ENCODE measurements around the gene GHITM. TPM values are rescaled to one million over a fixed set of nuclear protein-coding genes. Genes with fewer than 3 reads are reported as not detected.
"Not testable (repeated sequence)": the region's sequence is repeated elsewhere in the genome, so short reads cannot be mapped to it uniquely, and the experiment has no call there.

Gene GHITM
- total RNA-seq, 1 experiment from 2014 or later, result 127 TPM

DNA sequence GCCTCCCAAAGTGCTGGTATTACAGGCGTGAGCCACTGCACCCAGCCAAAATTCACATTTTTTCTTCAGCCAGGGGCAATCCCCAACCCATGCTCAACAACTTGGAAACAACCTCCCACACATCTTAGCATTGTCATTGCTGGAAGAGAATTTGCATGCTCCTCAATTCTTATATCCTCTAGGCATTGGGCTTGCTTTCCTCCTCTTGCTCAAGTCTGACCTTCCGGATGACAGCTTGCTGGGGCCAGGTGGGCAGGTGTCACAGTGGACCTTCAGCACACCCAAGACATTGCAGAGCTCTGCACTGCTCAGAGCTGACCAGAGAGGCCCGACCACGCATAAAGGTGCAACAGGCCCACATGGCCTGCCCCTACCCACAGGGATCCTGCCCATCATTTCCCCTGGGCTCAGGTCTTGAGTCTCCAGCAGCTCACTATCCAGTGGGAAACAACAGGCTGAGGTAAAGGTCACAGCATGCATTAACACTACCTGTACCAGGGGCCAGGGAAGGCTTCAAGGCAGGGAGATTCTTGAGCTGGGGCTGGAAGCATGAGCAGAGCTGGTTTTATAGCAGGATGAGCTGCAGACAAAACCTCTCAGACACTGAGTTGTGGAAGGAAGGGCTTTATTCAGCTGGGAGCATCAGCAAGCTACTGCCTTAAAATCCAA, 27.4 kb downstream of the GHITM start:
- no peak for TF ChIP-seq EZH2 (IDR thresholded peaks at IDR 0.05; ENCODE audit: borderline replicate concordance, low read depth, low read length, poor library complexity, severe bottlenecking)
- TF ChIP-seq, protein P1, sequence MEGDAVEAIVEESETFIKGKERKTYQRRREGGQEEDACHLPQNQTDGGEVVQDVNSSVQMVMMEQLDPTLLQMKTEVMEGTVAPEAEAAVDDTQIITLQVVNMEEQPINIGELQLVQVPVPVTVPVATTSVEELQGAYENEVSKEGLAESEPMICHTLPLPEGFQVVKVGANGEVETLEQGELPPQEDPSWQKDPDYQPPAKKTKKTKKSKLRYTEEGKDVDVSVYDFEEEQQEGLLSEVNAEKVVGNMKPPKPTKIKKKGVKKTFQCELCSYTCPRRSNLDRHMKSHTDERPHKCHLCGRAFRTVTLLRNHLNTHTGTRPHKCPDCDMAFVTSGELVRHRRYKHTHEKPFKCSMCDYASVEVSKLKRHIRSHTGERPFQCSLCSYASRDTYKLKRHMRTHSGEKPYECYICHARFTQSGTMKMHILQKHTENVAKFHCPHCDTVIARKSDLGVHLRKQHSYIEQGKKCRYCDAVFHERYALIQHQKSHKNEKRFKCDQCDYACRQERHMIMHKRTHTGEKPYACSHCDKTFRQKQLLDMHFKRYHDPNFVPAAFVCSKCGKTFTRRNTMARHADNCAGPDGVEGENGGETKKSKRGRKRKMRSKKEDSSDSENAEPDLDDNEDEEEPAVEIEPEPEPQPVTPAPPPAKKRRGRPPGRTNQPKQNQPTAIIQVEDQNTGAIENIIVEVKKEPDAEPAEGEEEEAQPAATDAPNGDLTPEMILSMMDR (conservative IDR thresholded peaks at IDR 0.05; ENCODE audit: low read depth, low read length), result no peak
- Histone ChIP-seq H3K36me3 (ENCODE audit: insufficient read depth, low read length, poor library complexity, severe bottlenecking) (no peaks in the 10 kb centered on the region), H3K9me3 (ENCODE audit: low read depth, low read length, poor library complexity, severe bottlenecking) (no peaks in the 10 kb centered on the region), H3K4me1 (ENCODE audit: insufficient read depth, low read length, poor library complexity, severe bottlenecking) (no peaks in the 10 kb centered on the region), H3K27me3 (replicated peaks; ENCODE audit: insufficient read depth, low read depth, low read length, poor library complexity) (peaks cover 14% of the 10 kb centered on the region), H3K27ac (ENCODE audit: low read depth, low read length, poor library complexity, severe bottlenecking) (no peak overlapping the region), H3K4me3 (ENCODE audit: low read depth, low read length, poor library complexity, severe bottlenecking) (no peak overlapping the region)
- intact Hi-C loops (cut with micrococcal nuclease; ENCODE audit: unreplicated experiment), result no loop called here
- CTCF ChIA-PET, result no interaction called here
- no TSS peak for BruUV-seq (replicated peaks)
- no peak for DNase-seq (ENCODE audit: low spot score)
- POLR2A ChIA-PET (ENCODE audit: low non-redundant PET), result no interaction called here

DNA sequence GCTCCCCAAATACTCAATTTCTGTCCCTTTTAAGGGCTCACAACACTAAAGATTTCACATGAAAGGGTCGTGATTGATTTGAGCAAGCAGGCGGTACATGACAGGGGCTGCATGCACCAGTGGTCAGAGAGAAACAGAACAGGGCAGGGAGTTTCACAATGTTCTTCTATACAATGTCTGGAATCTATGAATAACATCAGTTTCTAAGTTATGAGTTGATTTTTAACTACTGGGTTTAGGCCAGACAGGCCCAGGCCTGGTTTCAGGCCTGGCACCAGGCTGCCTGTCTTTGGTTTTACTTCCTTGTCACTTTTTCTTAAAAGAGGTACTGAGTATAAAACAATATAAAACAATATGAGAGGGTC, 28.0 kb downstream of the GHITM start:
- H3K36me3 ChIP-seq (ENCODE audit: insufficient read depth, low read length, poor library complexity, severe bottlenecking); DNase-seq (ENCODE audit: low spot score); BruUV-seq (replicated peaks); POLR2A ChIA-PET (ENCODE audit: low non-redundant PET); H3K9me3 ChIP-seq (ENCODE audit: low read depth, low read length, poor library complexity, severe bottlenecking); H3K27ac ChIP-seq (ENCODE audit: low read depth, low read length, poor library complexity, severe bottlenecking); H3K4me3 ChIP-seq (ENCODE audit: low read depth, low read length, poor library complexity, severe bottlenecking); intact Hi-C loops (cut with micrococcal nuclease; ENCODE audit: unreplicated experiment); H3K4me1 ChIP-seq (ENCODE audit: insufficient read depth, low read length, poor library complexity, severe bottlenecking); CTCF ChIA-PET: not testable (repeated sequence)
- peaks cover 14% of the 10 kb centered on the region for H3K27me3 ChIP-seq (replicated peaks; ENCODE audit: insufficient read depth, low read depth, low read length, poor library complexity)

DNA sequence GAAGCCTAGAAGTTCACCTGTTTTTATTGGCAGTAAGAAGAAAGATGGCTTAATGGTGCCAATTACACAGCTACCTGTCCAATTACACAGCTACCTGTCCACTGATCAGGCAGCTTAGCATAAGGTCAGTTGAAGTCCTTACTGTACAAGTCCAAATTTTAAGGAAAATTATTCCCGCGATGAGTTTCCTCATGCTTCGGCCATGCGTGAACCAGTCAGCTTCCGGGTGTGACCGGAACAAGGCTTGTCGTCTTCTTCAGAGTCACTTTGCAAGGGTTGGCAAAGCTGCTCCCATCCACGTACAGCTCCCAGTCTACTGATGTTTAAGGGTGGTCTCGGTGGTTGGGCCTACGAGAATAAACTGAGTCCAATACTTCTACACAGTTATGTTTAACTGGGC, 29.1 kb downstream of the GHITM start:
- POLR2A ChIA-PET (ENCODE audit: low non-redundant PET); DNase-seq (ENCODE audit: low spot score); H3K27ac ChIP-seq (ENCODE audit: low read depth, low read length, poor library complexity, severe bottlenecking); BruUV-seq (replicated peaks); H3K4me3 ChIP-seq (ENCODE audit: low read depth, low read length, poor library complexity, severe bottlenecking); H3K9me3 ChIP-seq (ENCODE audit: low read depth, low read length, poor library complexity, severe bottlenecking); intact Hi-C loops (cut with micrococcal nuclease; ENCODE audit: unreplicated experiment); CTCF ChIA-PET; H3K36me3 ChIP-seq (ENCODE audit: insufficient read depth, low read length, poor library complexity, severe bottlenecking); H3K4me1 ChIP-seq (ENCODE audit: insufficient read depth, low read length, poor library complexity, severe bottlenecking): not testable (repeated sequence)
- peaks cover 14% of the 10 kb centered on the region for H3K27me3 ChIP-seq (replicated peaks; ENCODE audit: insufficient read depth, low read depth, low read length, poor library complexity)

DNA sequence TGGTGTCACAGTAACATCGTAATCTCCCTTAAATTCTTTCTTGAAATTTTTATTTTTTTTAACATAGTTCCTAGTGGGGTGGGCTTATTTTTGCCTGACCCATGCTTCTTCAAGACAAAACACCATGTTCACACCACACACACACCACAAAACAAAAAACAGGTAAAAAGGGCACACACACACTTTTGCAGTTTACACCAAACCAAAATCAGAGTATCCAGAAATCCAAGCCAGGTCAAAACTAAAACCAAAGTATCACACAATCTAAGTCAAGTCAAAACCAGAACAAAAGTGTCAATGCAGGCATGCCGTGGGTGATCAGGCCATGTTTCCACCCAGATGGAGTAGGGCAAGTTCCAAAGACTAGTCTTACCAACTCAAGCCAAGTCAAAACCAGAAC, 31.9 kb downstream of the GHITM start:
- H3K4me1 ChIP-seq (ENCODE audit: insufficient read depth, low read length, poor library complexity, severe bottlenecking); DNase-seq (ENCODE audit: low spot score); BruUV-seq (replicated peaks); POLR2A ChIA-PET (ENCODE audit: low non-redundant PET); intact Hi-C loops (cut with micrococcal nuclease; ENCODE audit: unreplicated experiment); H3K4me3 ChIP-seq (ENCODE audit: low read depth, low read length, poor library complexity, severe bottlenecking); H3K27me3 ChIP-seq (replicated peaks; ENCODE audit: insufficient read depth, low read depth, low read length, poor library complexity); H3K27ac ChIP-seq (ENCODE audit: low read depth, low read length, poor library complexity, severe bottlenecking); H3K9me3 ChIP-seq (ENCODE audit: low read depth, low read length, poor library complexity, severe bottlenecking); H3K36me3 ChIP-seq (ENCODE audit: insufficient read depth, low read length, poor library complexity, severe bottlenecking); CTCF ChIA-PET: not testable (repeated sequence)

DNA sequence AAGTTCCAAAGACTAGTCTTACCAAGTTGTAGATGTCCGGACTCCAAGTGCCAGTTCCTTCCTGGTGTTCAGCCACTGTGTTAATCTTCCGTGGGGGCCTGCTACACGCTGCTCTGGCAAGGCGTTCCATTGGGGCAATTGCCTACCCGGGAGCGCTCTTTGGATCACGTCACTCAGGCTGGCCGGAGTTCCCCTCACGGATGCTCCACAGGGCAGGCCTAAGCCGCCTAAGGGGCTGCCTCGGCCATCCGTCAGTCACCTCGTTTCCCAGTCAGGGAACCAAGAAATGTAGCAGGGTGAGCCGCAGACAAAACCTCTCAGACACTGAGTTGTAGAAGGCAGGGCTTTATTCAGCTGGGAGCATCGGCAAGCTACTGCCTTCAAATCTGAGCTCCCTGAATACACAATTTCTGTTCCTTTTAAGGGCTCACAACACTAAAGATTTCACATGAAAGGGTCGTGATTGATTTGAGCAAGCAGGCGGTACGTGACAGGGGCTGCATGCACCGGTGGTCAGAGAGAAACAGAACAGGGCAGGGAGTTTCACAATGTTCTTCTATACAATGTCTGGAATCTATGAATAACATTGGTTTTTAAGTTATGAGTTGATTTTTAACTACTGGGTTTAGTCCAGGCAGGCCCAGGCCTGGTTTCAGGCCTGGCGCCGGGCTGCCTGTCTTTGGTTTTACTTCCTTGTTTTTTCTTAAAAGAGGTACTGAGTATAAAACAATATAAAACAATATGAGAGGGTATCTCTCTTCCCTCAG, 32.6 kb downstream of the GHITM start:
- H3K27me3 ChIP-seq (replicated peaks; ENCODE audit: insufficient read depth, low read depth, low read length, poor library complexity); intact Hi-C loops (cut with micrococcal nuclease; ENCODE audit: unreplicated experiment); CTCF ChIA-PET; DNase-seq (ENCODE audit: low spot score); H3K9me3 ChIP-seq (ENCODE audit: low read depth, low read length, poor library complexity, severe bottlenecking); H3K4me3 ChIP-seq (ENCODE audit: low read depth, low read length, poor library complexity, severe bottlenecking); POLR2A ChIA-PET (ENCODE audit: low non-redundant PET); H3K27ac ChIP-seq (ENCODE audit: low read depth, low read length, poor library complexity, severe bottlenecking); H3K36me3 ChIP-seq (ENCODE audit: insufficient read depth, low read length, poor library complexity, severe bottlenecking); BruUV-seq (replicated peaks); H3K4me1 ChIP-seq (ENCODE audit: insufficient read depth, low read length, poor library complexity, severe bottlenecking): not testable (repeated sequence)
